Measurements from ENCODE around the gene LNPK. TPM values are rescaled to one million over a fixed set of nuclear protein-coding genes. Genes with fewer than 3 reads are reported as not detected.

Gene LNPK
- total and polyA plus RNA-seq, 2 experiments from 2014 or later, result 5.4 to 8.1 TPM

DNA sequence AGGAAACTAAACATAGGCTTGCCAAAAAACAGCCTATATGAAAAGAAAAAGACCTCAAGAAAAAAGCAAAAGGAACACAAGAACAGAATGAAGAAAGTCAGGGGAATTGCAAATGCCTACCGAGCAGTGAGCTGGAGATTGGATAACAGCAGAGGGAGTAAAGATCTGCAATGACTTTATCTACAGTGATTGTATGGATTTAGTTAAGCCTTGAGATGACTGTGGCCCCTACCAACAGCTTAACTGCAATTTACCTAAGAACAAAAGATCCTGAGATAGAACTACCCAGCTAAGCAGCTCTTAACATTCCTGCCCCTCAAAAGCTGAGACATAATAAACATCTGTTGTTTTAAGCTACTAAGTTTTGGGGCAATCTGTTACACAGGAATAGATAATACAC lies 20.5 kb downstream of the LNPK start:
- Histone ChIP-seq H3K27ac (ENCODE audit: low read depth) (peak overlapping the region; percentile 18; the same call in 1 of the 2 replicates), H2AFZ (no peak overlapping the region), H3K4me1 (ENCODE audit: insufficient read depth) (peaks cover 12% of the 10 kb centered on the region), H3K4me3 (no peak overlapping the region), H3K36me3 (ENCODE audit: insufficient read depth) (no peaks in the 10 kb centered on the region), H4K20me1 (replicated peaks; ENCODE audit: insufficient read depth) (no peaks in the 10 kb centered on the region), H3K27me3 (ENCODE audit: insufficient read depth) (no peaks in the 10 kb centered on the region), H3K4me2 (peak overlapping the region; percentile 41; the same call in 1 of the 2 replicates), H3K9me2 (ENCODE audit: insufficient read depth) (no peaks in the 10 kb centered on the region), H3K79me2 (replicated peaks; ENCODE audit: insufficient read depth) (no peaks in the 10 kb centered on the region), H3F3A (replicated peaks; ENCODE audit: low read depth) (no peaks in the 10 kb centered on the region)
- H3K4me3 Mint-ChIP-seq, result no peak overlapping the region
- no peaks in the 10 kb centered on the region; the same call in 2 of the 3 replicates for H3K36me3 Mint-ChIP-seq (ENCODE audit: low read depth)
- peaks cover 12% of the 10 kb centered on the region for H3K4me1 Mint-ChIP-seq
- ATAC-seq, result peak; percentile 88
- no peaks in the 10 kb centered on the region for H3K27me3 Mint-ChIP-seq (ENCODE audit: insufficient read depth, low read depth, poor library complexity)
- no peak for TF ChIP-seq EZH2phosphoT487 (IDR thresholded peaks at IDR 0.05; ENCODE audit: unreplicated experiment)
- TF ChIP-seq REST (IDR thresholded peaks at IDR 0.05; ENCODE audit: unreplicated experiment), result no peak
- H3K27ac Mint-ChIP-seq, result no peak overlapping the region
- no peaks in the 10 kb centered on the region for H3K9me3 Mint-ChIP-seq
- DNase-seq (ENCODE audit: low spot score), result peak; percentile 66

DNA sequence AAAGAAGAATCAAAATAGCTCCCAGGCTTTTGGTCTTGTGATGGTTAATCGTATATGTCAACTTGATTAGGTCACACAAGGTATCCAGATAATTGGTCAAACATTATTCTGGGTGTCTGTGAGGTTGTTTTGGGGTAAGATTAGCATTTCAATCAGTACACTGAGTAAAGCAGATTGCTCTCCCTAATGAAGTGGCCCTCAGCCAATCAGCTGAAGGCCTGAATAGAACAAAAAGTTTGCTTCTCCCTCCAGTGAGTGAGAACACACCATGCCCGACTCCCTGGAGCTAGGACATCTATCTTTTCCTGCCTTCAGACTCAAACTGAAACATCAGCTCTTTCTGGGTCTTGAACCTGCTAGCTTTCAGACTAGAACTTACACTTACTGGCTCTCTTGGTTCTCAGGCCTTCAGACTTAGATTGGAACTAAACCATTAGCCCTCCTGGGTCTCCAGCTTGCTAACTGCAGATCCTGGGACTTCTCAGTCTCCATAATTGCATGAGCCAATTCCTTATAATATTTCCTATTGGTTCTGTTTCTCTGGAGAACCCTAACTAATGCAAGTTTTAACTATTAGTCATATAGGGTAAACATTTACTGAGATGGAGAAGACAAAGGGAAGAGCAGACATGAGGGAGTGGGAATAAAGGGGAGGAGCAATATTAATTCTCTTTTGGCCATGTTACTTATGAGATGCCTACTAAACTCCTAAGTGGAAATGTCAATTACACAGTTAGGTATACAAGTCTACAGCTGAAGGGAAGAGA lies 25.5 kb downstream of the LNPK start:
- peaks cover 6% of the 10 kb centered on the region for H3K4me1 ChIP-seq (ENCODE audit: insufficient read depth)
- no peak overlapping the region for H3K4me3 Mint-ChIP-seq
- H2AFZ ChIP-seq, result no peak overlapping the region
- H3K9me3 Mint-ChIP-seq, result no peaks in the 10 kb centered on the region
- H3K4me1 Mint-ChIP-seq, result peaks cover 6% of the 10 kb centered on the region
- H3K27me3 Mint-ChIP-seq (ENCODE audit: insufficient read depth, low read depth, poor library complexity), result peaks cover 2% of the 10 kb centered on the region
- H3K27ac Mint-ChIP-seq, result no peak overlapping the region
- ATAC-seq (no peak), DNase-seq (ENCODE audit: low spot score) (no peak)
- no peaks in the 10 kb centered on the region for H4K20me1 ChIP-seq (replicated peaks; ENCODE audit: insufficient read depth)
- H3K36me3 Mint-ChIP-seq (ENCODE audit: low read depth), result peaks cover 9% of the 10 kb centered on the region
- H3K4me2 ChIP-seq, result no peak overlapping the region
- H3K79me2 ChIP-seq (replicated peaks; ENCODE audit: insufficient read depth), result no peaks in the 10 kb centered on the region
- H3K4me3 ChIP-seq, result no peak overlapping the region
- TF ChIP-seq REST (IDR thresholded peaks at IDR 0.05; ENCODE audit: unreplicated experiment) (no peak), EZH2 (IDR thresholded peaks at IDR 0.05; ENCODE audit: low read depth, unreplicated experiment) (no peak)
- no peaks in the 10 kb centered on the region for H3K27me3 ChIP-seq (ENCODE audit: insufficient read depth)
- no peaks in the 10 kb centered on the region for H3F3A ChIP-seq (replicated peaks; ENCODE audit: low read depth)
- H3K27ac ChIP-seq (ENCODE audit: low read depth), result no peak overlapping the region
- H3K9me2 ChIP-seq (ENCODE audit: insufficient read depth), result no peaks in the 10 kb centered on the region
- H3K36me3 ChIP-seq (ENCODE audit: insufficient read depth), result no peaks in the 10 kb centered on the region
